ENCODE measurements around the gene RBM20. TPM values are rescaled to one million over a fixed set of nuclear protein-coding genes. Genes with fewer than 3 reads are reported as not detected.
"Not testable (repeated sequence)": the region's sequence is repeated elsewhere in the genome, so short reads cannot be mapped to it uniquely, and the experiment has no call there.

RBM20 gene
- total and polyA plus RNA-seq, 2 donors: 1.6 to 3.8 TPM

- no peak for DNase-seq (ENCODE audit: low read depth in 6 of 9, low spot score in 9 of 9)
- H3K9me3 ChIP-seq (ENCODE audit: control insufficient read depth in 2 of 2, insufficient read depth in 1 of 2, low read length in 1 of 2): no peaks in the 10 kb centered on the region
- H3K27me3 ChIP-seq (ENCODE audit: control insufficient read depth in 2 of 2, insufficient read depth in 1 of 2, low read length in 1 of 2): peaks cover 0 to 1% of the 10 kb centered on the region in 2 donors
- no peaks in the 10 kb centered on the region for H3K4me1 ChIP-seq (ENCODE audit: control insufficient read depth in 2 of 2, insufficient read depth in 2 of 2, low read length in 2 of 2)
- H3K4me3 ChIP-seq (ENCODE audit: low read length in 2 of 2): no peak overlapping the region
- 93% methylated on average over 12 of the region's 12 CpGs for WGBS
- H3K36me3 ChIP-seq (ENCODE audit: control insufficient read depth in 2 of 2, insufficient read depth in 2 of 2, low read length in 1 of 2): no peaks in the 10 kb centered on the region
- no peak overlapping the region for H3K27ac ChIP-seq (ENCODE audit: low read depth in 1 of 2, low read length in 1 of 2)
Measured at GRCh38 chr10:110764378-110764777, 120.2 kb downstream of the RBM20 start.

GRCh38 chr10:110764793-110765512, 120.8 kb downstream of the RBM20 start:
- Histone ChIP-seq H3K9me3 (ENCODE audit: control insufficient read depth in 2 of 2, insufficient read depth in 1 of 2, low read length in 1 of 2) (no peaks in the 10 kb centered on the region), H3K27ac (ENCODE audit: low read depth in 1 of 2, low read length in 1 of 2) (no peak overlapping the region), H3K27me3 (ENCODE audit: control insufficient read depth in 2 of 2, insufficient read depth in 1 of 2, low read length in 1 of 2) (no peaks in the 10 kb centered on the region), H3K4me3 (ENCODE audit: low read length in 2 of 2) (no peak overlapping the region), H3K36me3 (ENCODE audit: control insufficient read depth in 2 of 2, insufficient read depth in 2 of 2, low read length in 1 of 2) (no peaks in the 10 kb centered on the region), H3K4me1 (ENCODE audit: control insufficient read depth in 2 of 2, insufficient read depth in 2 of 2, low read length in 2 of 2) (no peaks in the 10 kb centered on the region)
- WGBS: 89% methylated on average over 13 of the region's 13 CpGs
- DNase-seq (ENCODE audit: low read depth in 6 of 9, low spot score in 9 of 9): no peak

- WGBS: 88% methylated on average over 8 of the region's 8 CpGs
- H3K4me3 ChIP-seq (ENCODE audit: low read length in 2 of 2): no peak overlapping the region
- DNase-seq (ENCODE audit: low read depth in 6 of 9, low spot score in 9 of 9): no peak
- no peaks in the 10 kb centered on the region for H3K27me3 ChIP-seq (ENCODE audit: control insufficient read depth in 2 of 2, insufficient read depth in 1 of 2, low read length in 1 of 2)
- H3K4me1 ChIP-seq (ENCODE audit: control insufficient read depth in 2 of 2, insufficient read depth in 2 of 2, low read length in 2 of 2): no peaks in the 10 kb centered on the region
- H3K9me3 ChIP-seq (ENCODE audit: control insufficient read depth in 2 of 2, insufficient read depth in 1 of 2, low read length in 1 of 2): no peaks in the 10 kb centered on the region
- no peaks in the 10 kb centered on the region for H3K36me3 ChIP-seq (ENCODE audit: control insufficient read depth in 2 of 2, insufficient read depth in 2 of 2, low read length in 1 of 2)
- no peak overlapping the region for H3K27ac ChIP-seq (ENCODE audit: low read depth in 1 of 2, low read length in 1 of 2)
Measured at GRCh38 chr10:110765513-110766319, 121.6 kb downstream of the RBM20 start.

GRCh38 chr10:110767601-110768000, 123.5 kb downstream of the RBM20 start:
- 97% methylated on average over 22 of the region's 29 CpGs for WGBS
- H3K4me1 ChIP-seq (ENCODE audit: control insufficient read depth in 2 of 2, insufficient read depth in 2 of 2, low read length in 2 of 2); H3K9me3 ChIP-seq (ENCODE audit: control insufficient read depth in 2 of 2, insufficient read depth in 1 of 2, low read length in 1 of 2); H3K27ac ChIP-seq (ENCODE audit: low read depth in 1 of 2, low read length in 1 of 2); H3K4me3 ChIP-seq (ENCODE audit: low read length in 2 of 2); H3K36me3 ChIP-seq (ENCODE audit: control insufficient read depth in 2 of 2, insufficient read depth in 2 of 2, low read length in 1 of 2); H3K27me3 ChIP-seq (ENCODE audit: control insufficient read depth in 2 of 2, insufficient read depth in 1 of 2, low read length in 1 of 2); DNase-seq (ENCODE audit: low read depth in 6 of 9, low spot score in 9 of 9): not testable (repeated sequence)

- Histone ChIP-seq H3K4me1 (ENCODE audit: control insufficient read depth in 2 of 2, insufficient read depth in 2 of 2, low read length in 2 of 2) (no peaks in the 10 kb centered on the region), H3K27me3 (ENCODE audit: control insufficient read depth in 2 of 2, insufficient read depth in 1 of 2, low read length in 1 of 2) (no peaks in the 10 kb centered on the region), H3K9me3 (ENCODE audit: control insufficient read depth in 2 of 2, insufficient read depth in 1 of 2, low read length in 1 of 2) (no peaks in the 10 kb centered on the region), H3K4me3 (ENCODE audit: low read length in 2 of 2) (no peak overlapping the region), H3K27ac (ENCODE audit: low read depth in 1 of 2, low read length in 1 of 2) (no peak overlapping the region), H3K36me3 (ENCODE audit: control insufficient read depth in 2 of 2, insufficient read depth in 2 of 2, low read length in 1 of 2) (no peaks in the 10 kb centered on the region)
- no peak for DNase-seq (ENCODE audit: low read depth in 6 of 9, low spot score in 9 of 9)
- WGBS: 97% methylated on average over 3 of the region's 3 CpGs
Measured at GRCh38 chr10:110770243-110770642, 126.1 kb downstream of the RBM20 start.

GRCh38 chr10:110771486-110771885, 127.3 kb downstream of the RBM20 start:
- no peaks in the 10 kb centered on the region for H3K9me3 ChIP-seq (ENCODE audit: control insufficient read depth in 2 of 2, insufficient read depth in 1 of 2, low read length in 1 of 2)
- no peak overlapping the region for H3K4me3 ChIP-seq (ENCODE audit: low read length in 2 of 2)
- no peaks in the 10 kb centered on the region for H3K36me3 ChIP-seq (ENCODE audit: control insufficient read depth in 2 of 2, insufficient read depth in 2 of 2, low read length in 1 of 2)
- H3K4me1 ChIP-seq (ENCODE audit: control insufficient read depth in 2 of 2, insufficient read depth in 2 of 2, low read length in 2 of 2): no peaks in the 10 kb centered on the region
- 97% methylated on average over 1 of the region's 1 CpG for WGBS
- no peak for DNase-seq (ENCODE audit: low read depth in 6 of 9, low spot score in 9 of 9)
- no peak overlapping the region for H3K27ac ChIP-seq (ENCODE audit: low read depth in 1 of 2, low read length in 1 of 2)
- no peaks in the 10 kb centered on the region for H3K27me3 ChIP-seq (ENCODE audit: control insufficient read depth in 2 of 2, insufficient read depth in 1 of 2, low read length in 1 of 2)

GRCh38 chr10:110771991-110772390, 127.9 kb downstream of the RBM20 start:
- H3K27ac ChIP-seq (ENCODE audit: low read depth in 1 of 2, low read length in 1 of 2): no peak overlapping the region
- WGBS: 97% methylated on average over 4 of the region's 4 CpGs

GRCh38 chr10:110772454-110773025, 128.4 kb downstream of the RBM20 start:
- Histone ChIP-seq H3K36me3 (ENCODE audit: control insufficient read depth in 2 of 2, insufficient read depth in 2 of 2, low read length in 1 of 2) (no peaks in the 10 kb centered on the region), H3K27ac (ENCODE audit: low read depth in 1 of 2, low read length in 1 of 2) (no peak overlapping the region), H3K9me3 (ENCODE audit: control insufficient read depth in 2 of 2, insufficient read depth in 1 of 2, low read length in 1 of 2) (no peaks in the 10 kb centered on the region), H3K27me3 (ENCODE audit: control insufficient read depth in 2 of 2, insufficient read depth in 1 of 2, low read length in 1 of 2) (no peaks in the 10 kb centered on the region), H3K4me1 (ENCODE audit: control insufficient read depth in 2 of 2, insufficient read depth in 2 of 2, low read length in 2 of 2) (no peaks in the 10 kb centered on the region), H3K4me3 (ENCODE audit: low read length in 2 of 2) (no peak overlapping the region)
- no peak for DNase-seq (ENCODE audit: low read depth in 6 of 9, low spot score in 9 of 9)
- 84% methylated on average over 3 of the region's 3 CpGs for WGBS

More at GRCh38 chr10:110771991-110772390, 127.9 kb downstream of the RBM20 start:
- H3K27me3 ChIP-seq (ENCODE audit: control insufficient read depth in 2 of 2, insufficient read depth in 1 of 2, low read length in 1 of 2): no peaks in the 10 kb centered on the region
- no peak for DNase-seq (ENCODE audit: low read depth in 6 of 9, low spot score in 9 of 9)
- no peak overlapping the region for H3K4me3 ChIP-seq (ENCODE audit: low read length in 2 of 2)
- no peaks in the 10 kb centered on the region for H3K36me3 ChIP-seq (ENCODE audit: control insufficient read depth in 2 of 2, insufficient read depth in 2 of 2, low read length in 1 of 2)
- H3K9me3 ChIP-seq (ENCODE audit: control insufficient read depth in 2 of 2, insufficient read depth in 1 of 2, low read length in 1 of 2): no peaks in the 10 kb centered on the region
- no peaks in the 10 kb centered on the region for H3K4me1 ChIP-seq (ENCODE audit: control insufficient read depth in 2 of 2, insufficient read depth in 2 of 2, low read length in 2 of 2)

GRCh38 chr10:110773693-110774068, 129.5 kb downstream of the RBM20 start:
- H3K4me3 ChIP-seq (ENCODE audit: low read length in 2 of 2): no peak overlapping the region
- H3K27me3 ChIP-seq (ENCODE audit: control insufficient read depth in 2 of 2, insufficient read depth in 1 of 2, low read length in 1 of 2): no peaks in the 10 kb centered on the region
- H3K4me1 ChIP-seq (ENCODE audit: control insufficient read depth in 2 of 2, insufficient read depth in 2 of 2, low read length in 2 of 2): no peaks in the 10 kb centered on the region
- no peaks in the 10 kb centered on the region for H3K36me3 ChIP-seq (ENCODE audit: control insufficient read depth in 2 of 2, insufficient read depth in 2 of 2, low read length in 1 of 2)
- no peak overlapping the region for H3K27ac ChIP-seq (ENCODE audit: low read depth in 1 of 2, low read length in 1 of 2)
- 95% methylated on average over 7 of the region's 7 CpGs for WGBS
- H3K9me3 ChIP-seq (ENCODE audit: control insufficient read depth in 2 of 2, insufficient read depth in 1 of 2, low read length in 1 of 2): no peaks in the 10 kb centered on the region
- DNase-seq (ENCODE audit: low read depth in 6 of 9, low spot score in 9 of 9): no peak

All from thymus (tissue), 11 donors.